Measurements from ENCODE around the gene HUWE1.

Gene HUWE1

DNA sequence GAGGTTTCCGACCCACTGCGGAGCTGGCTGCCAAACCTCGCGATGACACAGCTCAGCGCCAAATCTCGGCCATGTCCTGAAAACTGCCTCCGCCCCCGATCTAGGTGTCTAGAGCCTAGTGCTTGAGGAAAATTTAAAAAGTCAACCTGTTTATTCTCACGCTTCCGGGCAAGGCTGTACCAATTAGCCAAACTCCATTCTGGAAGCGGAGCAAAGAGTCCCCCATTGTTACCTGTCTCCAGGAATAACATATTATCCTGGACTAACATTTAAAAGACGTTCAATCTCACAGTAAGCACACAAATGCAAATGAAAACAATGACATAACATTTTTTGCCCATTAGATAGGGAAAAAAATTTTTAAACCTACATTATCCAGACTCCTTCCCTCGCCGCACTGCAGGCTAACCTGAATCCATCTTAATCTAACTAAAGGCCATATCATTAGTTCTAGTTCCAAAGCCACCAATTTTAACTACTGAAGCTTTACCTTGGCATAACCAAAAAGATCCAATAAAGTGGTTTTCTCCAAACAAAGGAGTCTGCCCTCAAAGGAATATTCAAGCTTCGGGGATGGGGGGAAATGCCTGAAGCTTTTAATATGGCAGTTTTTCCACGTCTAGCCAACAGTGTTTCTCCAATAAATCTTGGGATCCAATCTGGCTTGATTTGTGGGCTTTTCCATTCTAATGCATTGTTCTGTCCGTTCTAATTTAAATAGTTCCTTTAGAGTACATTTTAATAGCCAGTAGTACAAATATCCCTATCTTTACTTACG lies 1.9 kb downstream of the HUWE1 start:
- DNase-seq (ENCODE audit: low read depth in 2 of 3, low spot score in 1 of 3): no peak

DNA sequence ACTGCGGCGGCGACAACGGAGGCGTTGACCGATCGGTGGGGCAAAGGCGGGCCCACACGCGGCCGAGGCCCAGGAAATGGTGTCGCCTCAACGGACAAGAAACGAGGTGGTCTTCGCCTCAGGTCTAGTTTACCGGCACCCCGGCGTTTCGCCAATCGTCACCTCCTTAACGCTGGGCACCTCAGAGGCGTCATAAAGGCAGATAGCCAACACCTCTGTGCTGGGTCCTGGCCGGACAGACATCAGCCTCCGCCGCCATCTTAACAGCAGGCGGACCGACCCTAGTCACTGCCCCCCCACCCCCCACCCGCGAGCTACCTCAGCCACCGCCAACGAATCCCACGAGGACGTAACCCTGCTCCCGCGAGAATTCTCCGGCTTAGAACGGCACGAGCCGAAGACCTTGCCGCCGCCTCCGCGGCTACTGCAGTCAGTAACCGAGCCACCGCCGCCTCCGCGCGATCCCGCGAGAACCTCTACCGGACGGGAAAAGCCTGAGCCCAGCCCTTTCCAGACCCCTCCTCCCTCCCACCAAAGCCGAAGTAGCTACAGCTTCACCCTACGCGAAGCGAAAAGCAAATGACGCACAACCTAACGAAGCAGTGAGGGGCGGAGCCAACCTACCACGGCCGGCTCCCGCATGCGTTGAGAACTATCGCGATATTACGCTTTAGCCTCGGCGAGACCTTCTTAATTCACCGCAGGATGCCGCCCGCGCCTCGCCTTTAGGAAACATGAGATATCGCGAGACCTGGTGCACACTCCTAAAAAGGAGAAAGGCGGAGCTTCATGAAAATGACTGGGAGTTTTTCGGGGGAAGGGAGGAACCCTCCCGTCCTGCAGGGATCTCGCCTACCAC lies 2.7 kb downstream of the HUWE1 start:
- peak; percentile 82 to 87 (median 83) for DNase-seq (ENCODE audit: low read depth in 2 of 3, low spot score in 1 of 3)

DNA sequence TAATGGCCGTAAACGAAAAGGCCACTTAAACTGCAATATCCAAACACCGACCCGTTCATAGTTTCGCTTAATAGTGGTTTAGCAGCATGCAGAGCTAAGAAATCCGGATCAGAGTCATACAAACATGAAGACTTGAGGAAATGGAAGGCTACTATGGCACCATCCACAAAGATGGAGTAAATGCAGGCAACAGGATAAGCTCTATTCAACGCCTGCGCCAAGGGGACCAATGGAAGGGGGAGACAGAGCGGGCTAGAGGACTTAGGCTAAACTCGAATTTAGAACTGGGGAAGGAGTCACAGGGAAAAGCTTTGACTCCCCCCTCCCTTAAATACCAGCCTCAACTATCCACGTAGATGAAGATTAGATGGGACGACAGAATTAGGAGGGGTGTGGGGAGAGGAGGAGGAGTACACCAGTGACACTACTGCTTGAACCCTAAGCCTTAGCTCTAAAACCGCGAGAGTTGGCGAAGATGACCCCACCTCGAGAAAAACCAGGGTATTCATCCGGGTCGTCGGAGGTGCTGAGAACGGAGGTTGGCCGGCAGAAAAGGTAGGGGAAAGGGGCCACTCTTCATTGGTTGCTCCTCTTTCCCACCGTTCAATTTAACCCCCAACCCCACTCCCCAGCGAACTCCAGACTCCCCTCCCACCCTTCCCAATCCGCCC lies 3.5 kb downstream of the HUWE1 start:
- DNase-seq (ENCODE audit: low read depth in 2 of 3, low spot score in 1 of 3): peak in 1 of 3 donors; percentile 32

DNA sequence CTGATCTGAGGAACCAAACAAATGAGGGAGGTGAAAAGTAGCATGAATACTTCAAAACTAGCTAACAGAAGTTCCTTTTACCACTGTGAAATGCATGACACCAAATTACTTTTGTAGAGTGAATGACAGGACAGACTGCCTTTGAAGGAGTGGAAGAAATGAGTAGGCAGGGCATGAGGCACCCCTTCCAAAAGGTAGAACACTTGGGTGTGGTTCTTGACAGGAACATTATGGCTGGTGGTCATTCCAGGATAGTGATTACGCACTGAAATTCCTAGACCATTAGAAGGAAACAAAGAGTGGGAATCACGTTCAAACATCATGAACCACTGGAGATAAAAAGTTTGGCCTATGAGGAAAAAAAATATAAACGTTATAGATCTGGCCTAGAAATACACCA lies 4.9 kb downstream of the HUWE1 start:
- no peak for DNase-seq (ENCODE audit: low read depth in 2 of 3, low spot score in 1 of 3)

DNA sequence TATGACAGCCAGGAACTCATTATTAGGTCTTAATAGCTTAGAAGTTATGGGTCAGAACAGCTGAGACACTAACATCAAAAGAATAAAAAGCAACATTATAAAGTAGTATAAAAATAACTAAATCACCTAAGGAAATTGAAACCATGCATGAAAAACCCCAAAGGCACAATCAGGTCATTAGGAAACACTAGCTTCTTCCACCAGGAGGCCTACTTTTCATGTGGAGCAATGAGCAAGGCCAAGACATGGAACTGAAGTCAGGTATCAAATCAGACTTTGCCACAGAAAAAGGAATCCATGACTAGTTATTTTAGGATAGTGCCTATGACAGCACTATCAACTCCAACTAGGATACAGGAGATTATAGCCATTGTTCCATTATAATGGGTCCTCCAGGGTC lies 7.9 kb downstream of the HUWE1 start:
- no peak for DNase-seq (ENCODE audit: low read depth in 2 of 3, low spot score in 1 of 3)

DNA sequence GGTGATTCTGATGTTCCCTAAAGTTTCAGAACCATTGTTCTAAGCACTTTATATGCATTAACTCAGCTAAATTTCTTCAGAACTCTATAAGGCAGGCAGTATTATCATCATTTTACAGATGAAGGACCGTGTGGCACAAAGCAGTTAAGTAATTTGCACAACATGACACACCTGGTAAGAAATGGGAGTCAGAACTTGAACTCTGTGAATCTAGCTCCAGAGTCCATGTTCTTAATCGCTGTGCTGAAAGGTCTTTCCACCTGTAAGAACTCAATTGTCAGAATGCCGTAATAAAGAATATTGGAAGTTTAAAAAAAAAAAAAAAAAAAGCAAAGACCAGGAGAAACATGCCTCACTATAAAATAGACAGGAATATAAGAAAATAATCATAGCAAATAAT lies 9.2 kb downstream of the HUWE1 start:
- no peak for DNase-seq (ENCODE audit: low read depth in 2 of 3, low spot score in 1 of 3)

DNA sequence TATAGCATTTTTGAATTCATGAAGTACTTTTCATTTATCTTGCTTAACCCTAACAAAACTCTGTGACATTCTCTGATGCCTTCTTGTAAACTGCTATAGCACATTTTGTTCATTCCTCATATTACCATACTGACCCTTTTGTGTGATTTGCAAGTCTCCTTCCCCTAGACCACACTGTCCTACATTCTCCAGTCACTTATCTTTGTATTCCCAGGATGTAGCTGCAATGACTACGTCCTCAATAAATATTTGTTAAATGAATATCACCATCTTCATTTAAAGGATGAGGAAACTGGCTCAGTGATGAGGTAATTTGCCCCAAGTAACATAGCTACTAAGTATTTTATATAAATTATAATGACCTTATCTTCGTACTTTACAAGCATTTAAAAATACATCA lies 11.9 kb downstream of the HUWE1 start:
- no peak for DNase-seq (ENCODE audit: low read depth in 2 of 3, low spot score in 1 of 3)

DNA sequence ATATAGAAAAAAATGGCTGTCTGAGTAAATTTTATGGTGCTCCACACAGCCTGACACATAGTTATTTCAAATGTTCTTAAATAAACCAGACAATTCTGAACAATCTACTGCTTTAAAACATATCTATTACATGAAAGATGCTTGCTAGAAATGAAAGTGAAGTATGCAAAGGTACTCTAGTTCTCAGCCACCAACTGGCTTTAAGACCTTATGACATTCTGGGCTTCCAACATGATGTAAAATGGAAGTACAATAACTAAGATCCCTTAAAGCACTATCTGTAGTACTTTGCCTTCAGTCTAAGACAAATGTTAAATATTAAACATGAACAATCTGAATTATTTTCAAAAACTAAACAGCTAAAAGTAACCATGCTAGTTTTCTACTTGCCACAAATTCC lies 17.3 kb downstream of the HUWE1 start:
- DNase-seq (ENCODE audit: low read depth in 2 of 3, low spot score in 1 of 3): no peak

DNA sequence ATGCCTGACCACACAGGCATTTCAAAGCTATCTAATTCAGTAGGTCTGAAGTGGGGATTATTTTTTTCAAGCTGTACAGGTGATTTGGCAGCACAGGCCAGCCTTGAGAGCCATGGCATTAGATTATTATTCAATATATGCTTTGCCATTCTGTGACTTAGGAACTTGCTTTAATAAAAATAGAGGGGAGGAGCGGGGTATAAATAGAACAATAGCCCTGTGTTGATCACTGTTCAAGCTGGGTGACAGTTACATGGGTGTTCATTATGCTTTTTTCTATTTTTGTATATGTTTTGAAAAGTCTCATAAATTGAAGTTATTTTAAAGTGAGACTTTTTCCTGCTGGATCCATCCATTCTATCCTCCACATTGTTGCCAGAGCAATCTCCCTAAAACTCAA lies 20.3 kb downstream of the HUWE1 start:
- DNase-seq (ENCODE audit: low read depth in 2 of 3, low spot score in 1 of 3): no peak

DNA sequence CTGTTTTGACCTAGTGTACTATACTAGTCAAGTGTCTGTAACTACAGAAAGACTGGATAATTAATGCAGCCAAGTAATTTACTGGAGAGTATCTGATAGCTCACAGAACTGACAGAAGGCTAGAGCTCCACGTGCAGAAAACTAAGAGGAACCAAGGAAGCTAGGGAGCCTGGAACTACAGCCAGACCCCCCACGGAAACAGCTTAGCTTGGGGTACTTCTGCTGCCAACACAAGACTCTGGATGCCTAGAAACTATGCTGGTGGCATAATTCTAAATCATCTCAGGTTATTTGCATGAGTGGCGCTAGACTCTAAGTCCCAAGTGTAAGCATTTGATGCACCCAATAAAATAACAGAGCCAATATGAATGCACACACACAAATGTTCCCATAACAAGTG lies 26.5 kb downstream of the HUWE1 start:
- no peak for DNase-seq (ENCODE audit: low read depth in 2 of 3, low spot score in 1 of 3)

DNA sequence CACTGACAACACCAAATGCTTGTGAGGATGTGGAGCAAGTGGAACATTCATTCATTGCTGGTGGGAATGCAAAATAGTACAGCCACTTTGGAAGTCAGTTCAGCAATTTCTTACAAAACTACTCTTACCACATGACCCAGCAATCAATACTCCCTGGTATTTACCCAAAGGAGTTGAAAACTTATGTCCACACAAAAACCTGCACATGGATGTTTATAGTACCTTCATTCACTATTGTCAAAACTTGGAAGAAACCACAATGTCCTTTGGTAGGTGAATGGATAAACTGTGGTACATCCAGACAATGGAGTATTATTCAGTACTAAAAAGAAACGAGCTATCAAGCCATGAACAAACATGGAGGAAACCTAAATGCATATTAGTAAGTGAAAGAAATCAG lies 27.5 kb downstream of the HUWE1 start:
- no peak for DNase-seq (ENCODE audit: low read depth in 2 of 3, low spot score in 1 of 3)

DNA sequence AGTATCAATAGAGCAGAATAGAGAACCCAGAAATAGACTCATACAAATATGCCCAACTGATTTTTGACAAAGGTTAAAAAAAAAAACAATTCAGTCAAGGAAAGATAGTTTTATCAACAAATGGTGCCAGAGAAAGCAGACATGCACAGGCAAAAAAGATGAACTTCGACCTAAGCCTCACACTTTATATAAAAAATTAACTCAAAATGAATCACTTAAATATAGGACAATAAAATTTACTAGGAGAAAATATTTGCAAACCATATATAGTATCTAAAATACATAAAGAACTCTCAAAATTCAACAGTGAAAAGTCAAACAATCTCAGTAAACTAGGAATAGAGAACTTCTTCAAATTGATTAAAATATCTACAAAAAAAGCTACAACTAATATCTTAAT lies 29.7 kb downstream of the HUWE1 start:
- DNase-seq (ENCODE audit: low read depth in 2 of 3, low spot score in 1 of 3): no peak

DNA sequence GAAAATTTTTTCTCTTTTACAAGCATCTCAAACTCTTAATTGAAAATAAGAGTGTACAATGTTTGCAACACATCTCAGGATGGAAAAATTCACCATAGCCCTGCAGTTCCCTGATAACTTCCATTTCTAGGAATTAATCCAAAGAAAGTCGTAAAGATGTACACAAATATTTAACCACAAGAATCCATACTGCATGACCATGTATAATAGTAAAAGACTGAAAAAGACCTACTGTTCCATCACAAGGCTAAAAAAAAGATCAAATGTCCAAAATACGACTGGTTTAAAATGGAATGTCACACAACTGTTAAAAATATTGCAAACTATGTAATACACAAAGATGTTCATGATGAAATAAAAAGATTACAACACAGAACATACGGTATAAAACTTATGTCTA lies 32.1 kb downstream of the HUWE1 start:
- DNase-seq (ENCODE audit: low read depth in 2 of 3, low spot score in 1 of 3): no peak

DNA sequence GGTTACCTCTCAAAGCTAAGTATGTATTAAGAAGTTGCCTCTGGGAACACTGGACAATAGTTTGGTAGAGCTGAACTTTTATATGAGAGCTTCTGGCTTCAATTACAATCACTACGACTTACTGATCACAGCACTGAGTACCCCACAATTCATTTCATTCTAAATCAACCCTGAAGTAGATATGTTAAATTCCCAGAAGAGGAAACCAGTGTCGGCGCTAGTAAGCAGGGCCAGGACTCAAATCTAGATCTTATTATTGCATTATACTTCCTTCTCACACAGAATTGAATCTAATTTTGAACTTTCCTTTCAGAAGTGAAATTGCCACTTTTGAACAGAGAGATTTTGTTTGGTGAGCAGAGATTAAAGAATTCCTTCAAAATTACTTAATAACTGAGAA lies 41.8 kb downstream of the HUWE1 start:
- DNase-seq (ENCODE audit: low read depth in 2 of 3, low spot score in 1 of 3): no peak

DNA sequence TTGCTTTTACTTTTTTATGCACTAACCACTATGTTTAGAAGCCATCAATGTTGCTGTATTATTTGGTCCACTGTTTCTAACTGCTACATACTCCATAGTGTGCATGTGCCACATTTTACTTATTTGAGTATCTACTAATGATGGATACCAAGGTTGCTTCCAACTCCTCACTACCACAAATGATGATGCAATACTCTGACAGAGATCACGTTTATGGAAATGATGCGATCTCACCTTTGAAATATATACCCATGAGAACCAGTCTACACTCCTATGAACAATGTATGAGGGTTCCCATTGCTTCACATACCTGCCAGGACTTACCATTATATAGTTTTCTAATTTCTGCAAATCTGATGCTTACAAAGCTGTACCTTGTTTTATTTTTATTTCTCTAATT lies 44.2 kb downstream of the HUWE1 start:
- DNase-seq (ENCODE audit: low read depth in 2 of 3, low spot score in 1 of 3): no peak

DNA sequence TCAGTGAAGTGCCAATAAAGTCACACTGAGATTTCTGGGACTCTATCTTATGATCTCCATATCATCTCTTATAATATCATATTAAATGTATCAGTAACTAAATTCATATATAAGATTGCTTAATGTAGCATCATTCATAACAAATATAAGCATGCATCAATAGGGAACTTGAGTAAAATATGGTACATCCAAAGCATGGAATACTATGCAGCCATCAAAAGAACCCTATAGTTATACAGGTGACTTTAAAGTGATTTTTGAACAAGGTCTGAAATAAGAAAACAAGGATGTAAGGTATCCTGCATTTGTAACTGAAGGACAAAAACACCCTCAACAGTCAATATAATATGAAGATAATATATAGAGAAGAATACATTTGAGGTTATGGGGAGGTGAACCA lies 47.3 kb downstream of the HUWE1 start:
- no peak for DNase-seq (ENCODE audit: low read depth in 2 of 3, low spot score in 1 of 3)

DNA sequence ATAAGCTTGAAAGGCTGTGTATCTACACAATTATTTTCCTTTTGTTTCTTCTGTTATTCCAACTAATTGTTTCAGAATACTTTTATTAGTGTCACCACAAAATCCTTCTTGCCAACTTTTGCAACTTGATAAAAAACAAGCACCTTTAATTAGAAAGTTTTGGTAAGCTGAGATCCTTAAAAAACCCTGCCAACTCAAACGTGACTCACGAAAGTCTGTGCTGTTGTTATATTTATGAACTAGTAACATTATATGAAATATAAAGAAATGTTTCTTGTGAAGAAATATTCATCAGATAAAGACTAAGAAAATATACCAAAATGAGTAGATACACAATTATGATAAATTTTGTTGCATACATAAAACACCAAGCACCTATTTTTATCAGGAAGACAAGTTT lies 49.0 kb downstream of the HUWE1 start:
- DNase-seq (ENCODE audit: low read depth in 2 of 3, low spot score in 1 of 3): no peak

DNA sequence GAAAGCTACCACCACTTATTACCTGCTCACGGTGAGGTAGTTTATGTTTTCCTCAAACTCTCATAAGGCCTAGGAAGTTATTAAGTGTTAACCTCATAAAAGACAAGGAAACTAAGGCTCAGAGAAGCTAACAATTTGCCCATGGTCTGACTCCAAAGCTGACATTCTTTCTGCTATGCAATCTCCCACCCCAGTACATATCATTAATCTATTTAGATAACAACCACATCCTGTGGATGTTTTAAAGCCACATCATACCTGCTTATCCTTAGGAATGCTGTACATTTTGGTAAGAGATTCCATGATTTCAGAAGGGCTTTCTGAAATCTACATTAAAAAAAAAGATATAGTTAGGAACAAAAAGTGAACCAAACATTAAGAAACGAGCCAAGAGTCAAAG lies 55.4 kb downstream of the HUWE1 start:
- no peak for DNase-seq (ENCODE audit: low read depth in 2 of 3, low spot score in 1 of 3)

DNA sequence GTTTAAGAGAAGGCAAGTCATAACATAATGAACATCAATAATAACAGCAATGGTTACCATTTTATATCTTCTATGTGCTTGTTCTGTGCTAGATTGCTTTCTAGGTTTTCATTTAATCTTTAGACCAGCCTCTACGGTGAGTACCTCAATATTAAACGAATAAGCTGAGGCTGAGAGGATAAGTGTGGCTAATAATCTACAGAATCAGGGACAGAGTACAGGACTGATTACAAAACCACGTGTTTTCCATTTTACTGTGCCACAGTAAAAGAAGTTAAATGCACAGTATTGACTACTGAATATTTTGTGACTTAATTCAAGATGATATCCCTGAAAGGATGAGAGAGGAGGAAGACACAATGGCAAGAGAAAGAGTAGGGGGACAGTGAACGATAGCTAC lies 56.3 kb downstream of the HUWE1 start:
- no peak for DNase-seq (ENCODE audit: low read depth in 2 of 3, low spot score in 1 of 3)

DNA sequence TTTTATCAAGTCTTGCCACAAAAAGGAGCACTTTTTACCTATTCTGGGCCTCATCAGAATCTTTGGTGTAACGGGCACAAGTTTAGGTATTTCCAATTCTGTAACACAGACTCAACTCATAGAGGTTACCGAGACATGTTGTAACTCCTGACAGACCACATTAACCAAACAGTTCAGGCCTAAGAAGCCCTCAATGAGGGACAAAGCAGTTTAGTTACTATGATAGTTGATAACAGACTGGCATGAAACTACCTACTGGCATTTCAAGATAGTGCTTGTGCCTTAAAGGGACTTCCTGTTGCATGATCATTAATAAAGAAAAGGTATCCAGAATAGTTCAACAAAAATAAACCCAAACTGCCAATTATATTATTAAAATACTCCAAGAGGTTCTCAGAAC lies 64.1 kb downstream of the HUWE1 start:
- no peak for DNase-seq (ENCODE audit: low read depth in 2 of 3, low spot score in 1 of 3)

DNA sequence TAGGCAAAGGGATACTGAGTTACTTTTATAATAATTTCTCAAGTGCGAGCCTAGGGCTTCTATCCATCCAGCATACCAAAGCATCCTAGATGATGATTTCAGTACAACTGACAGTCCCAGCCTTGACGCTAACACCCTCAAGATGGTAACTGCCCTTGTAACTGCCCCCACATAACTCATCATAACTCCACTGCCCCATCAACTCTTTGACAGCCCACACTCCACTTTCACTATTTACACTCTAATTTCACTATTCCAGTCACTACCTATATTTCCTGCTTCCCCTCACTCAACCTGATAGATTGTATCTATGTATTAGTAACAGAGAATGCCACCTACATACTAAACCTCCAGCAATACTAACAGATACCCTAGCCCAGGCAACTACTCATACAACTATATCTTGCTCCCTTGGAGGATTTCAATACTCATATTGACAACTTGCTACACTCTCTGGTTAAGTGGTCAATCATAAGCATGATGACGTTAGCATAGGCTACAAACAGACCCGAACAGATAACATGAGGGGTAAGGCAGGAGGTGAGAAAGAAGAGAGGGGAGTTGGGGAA lies 65.0 kb downstream of the HUWE1 start:
- DNase-seq (ENCODE audit: low read depth in 2 of 3, low spot score in 1 of 3): no peak

DNA sequence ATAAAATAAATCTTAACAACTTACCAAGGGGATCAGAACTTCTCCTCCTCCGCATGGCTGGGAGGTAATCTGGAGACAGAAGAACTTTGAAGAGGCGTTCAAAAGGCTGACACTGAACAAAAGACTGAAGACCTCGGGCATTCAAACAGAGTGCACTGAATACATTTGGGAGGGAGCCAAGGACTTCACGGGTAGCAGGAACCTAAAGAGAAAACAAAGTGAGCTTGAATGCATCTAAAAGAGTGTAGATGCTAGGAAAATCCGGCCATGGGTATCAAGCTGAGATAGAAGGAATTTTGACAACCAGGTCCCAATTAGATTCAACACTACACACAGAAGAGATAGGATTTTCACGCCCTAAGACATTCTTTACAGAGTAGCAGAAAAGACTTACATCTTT lies 69.6 kb downstream of the HUWE1 start:
- DNase-seq (ENCODE audit: low read depth in 2 of 3, low spot score in 1 of 3): no peak

Measured in stimulated activated CD4-positive, alpha-beta T cell treated with anti-CD3 and anti-CD28 coated beads, Interleukin-12 subunit alpha, Interleukin-12 subunit beta, amount 100 ng/mL, for 48 hours (primary cell).